K562 (cell line): ENCODE data around the gene DMAC2. TPM values are rescaled to one million over a fixed set of nuclear protein-coding genes. Genes with fewer than 3 reads are reported as not detected.

ENCODE experiments used
- ATAC-seq: fragments of 200-7000 bp; cut with Tn5 transposase; 3 replicates; pipeline ENCODE4 v1.9.1; 2020; ENCODE audit warnings: moderate library complexity
- BruUV-seq: library from RNA; stranded (reverse); fragments of 400-500 nt; replicated peaks from 2 replicates; lab custom pipeline; 2021; lab: Mats Ljungman, UMichigan
- CTCF ChIA-PET: fragments of 300-600 bp; formaldehyde crosslinking; extraction: SDS; loops from one replicate; lab custom pipeline; 2021; ENCODE audit warnings: low intra/inter-chr PET ratio; lab: Yijun Ruan, JAX
- POLR2A ChIA-PET: fragments of 300-600, 350-650 bp; sonication (Branson Sonifier 250); formaldehyde crosslinking; extraction: SDS; loops from one replicate; lab custom pipeline; 2021; ENCODE audit warnings: antibody characterized with exemption, inconsistent platforms; lab: Yijun Ruan, JAX
- DNase-seq, 4 experiments: peaks; one replicate each; pipeline versions ENCODE4 v3.0.0 to v3.0.0-alpha.2; 2011 to 2018; ENCODE audit warnings: low spot score in 3 of 4, mixed read lengths in 3 of 4; ENCODE audit errors: extremely low read depth in 1 of 4
- FAIRE-seq: peaks from 2 replicates; lab custom pipeline; 2011; peaks lifted over from hg19 to GRCh38; lab: Jason Lieb, UNC
- H2AFZ ChIP-seq: 2 replicates; pipeline ENCODE4 v1.6.0; 2011; ENCODE audit warnings: low read depth, low read length, control low read depth, inconsistent platforms
- H3K27ac ChIP-seq: fragments of 200-600 bp; 3 replicates; pipeline ENCODE4 v1.8.0; 2011; ENCODE audit warnings: low read depth, mild to moderate bottlenecking, control low read depth, inconsistent platforms, low read length, moderate library complexity, mixed read lengths; ENCODE audit errors: extremely low read depth
- H3K27me3 ChIP-seq, 2 experiments: fragments of 300-600 bp in 1 of 2; 2 replicates in 1 of 2; 3 replicates in 1 of 2; pipeline versions ENCODE4 v1.6.0 to v1.8.0; 2011; ENCODE audit warnings: inconsistent platforms in 2 of 2, low read length in 2 of 2, mild to moderate bottlenecking in 1 of 2, mixed read lengths in 1 of 2, moderate library complexity in 1 of 2; ENCODE audit not compliant: control insufficient read depth in 2 of 2, insufficient read depth in 2 of 2
- H3K36me3 ChIP-seq: fragments of 300-600 bp; 3 replicates; pipeline ENCODE4 v1.8.0; 2011; ENCODE audit warnings: mild to moderate bottlenecking, low read length, inconsistent platforms; ENCODE audit not compliant: control insufficient read depth, insufficient read depth
- H3K4me1 ChIP-seq, 2 experiments: fragments of 200-600 bp in 1 of 2; replicated peaks in 1 of 2; 2 replicates in 1 of 2; 3 replicates in 1 of 2; pipeline versions ENCODE4 v1.5.1 to v1.8.0; 2011; ENCODE audit warnings: inconsistent platforms in 2 of 2, low read length in 2 of 2, mild to moderate bottlenecking in 1 of 2, mixed read lengths in 1 of 2, moderate library complexity in 1 of 2; ENCODE audit not compliant: control insufficient read depth in 2 of 2, insufficient read depth in 2 of 2
- H3K4me2 ChIP-seq: 2 replicates; pipeline ENCODE4 v1.6.1; 2011; ENCODE audit warnings: low read length, control low read depth, inconsistent platforms, mixed read lengths; ENCODE audit not compliant: insufficient read depth
- H3K4me3 ChIP-seq: fragments of 200-600 bp; sonication (generic), shearing (Covaris generic); 2 replicates; pipeline ENCODE4 v1.5.1; 2016; ENCODE audit warnings: control low read depth, inconsistent platforms
- H3K79me2 ChIP-seq: fragments of 200-600 bp; 3 replicates; pipeline ENCODE4 v1.8.0; 2011; ENCODE audit warnings: low read length, inconsistent platforms; ENCODE audit not compliant: control insufficient read depth, insufficient read depth
- H3K9ac ChIP-seq, 2 experiments: 2 replicates each; pipeline versions ENCODE4 v1.6.0 to v1.6.1; 2011; ENCODE audit warnings: low read depth in 2 of 2, low read length in 2 of 2, control low read depth in 1 of 2, inconsistent platforms in 1 of 2, mild to moderate bottlenecking in 1 of 2, mixed read lengths in 1 of 2; ENCODE audit not compliant: insufficient read depth in 1 of 2
- H3K9me1 ChIP-seq: one replicate; pipeline ENCODE4 v1.6.0; 2011; ENCODE audit warnings: inconsistent platforms, mild to moderate bottlenecking, low read length, moderate library complexity; ENCODE audit not compliant: control insufficient read depth, insufficient read depth
- H3K9me3 ChIP-seq: replicated peaks from 2 replicates; pipeline ENCODE4 v1.5.1; 2011; ENCODE audit warnings: low read depth, low read length, inconsistent platforms; ENCODE audit not compliant: control insufficient read depth, insufficient read depth
- H4K20me1 ChIP-seq: replicated peaks from 2 replicates; pipeline ENCODE4 v1.6.1; 2011; ENCODE audit warnings: low read length, inconsistent platforms, mixed read lengths; ENCODE audit not compliant: control insufficient read depth, insufficient read depth
- TAL1 ChIP-seq: fragments of 450-650 bp; IDR thresholded peaks from 2 replicates; pipeline ENCODE4 v1.6.1; 2016; ENCODE audit warnings: mild to moderate bottlenecking
- ZBTB40 ChIP-seq, 2 experiments: fragments of 450-650 bp in 1 of 2; sonication (generic) in 1 of 2; formaldehyde crosslinking in 1 of 2; IDR thresholded peaks; 2 replicates each; pipeline versions ENCODE4 v1.7.1 to v1.9.0; 2016 to 2022; ENCODE audit warnings: inconsistent platforms in 1 of 2, mild to moderate bottlenecking in 1 of 2, missing genetic modification reagents in 1 of 2
- WGBS: fragments of 100-300 bp; shearing (Covaris generic); methylation state at CpG from one replicate; pipeline ENCODE4 v1.1.6; 2016; ENCODE audit warnings: low coverage, mixed read lengths; ENCODE audit not compliant: insufficient coverage; ENCODE audit errors: missing lambda C conversion rate; 5-methylcytosine and 5-hydroxymethylcytosine counted together
- in situ Hi-C: fragments of 300-500 bp; cut with MboI; formaldehyde crosslinking; loops from 4 replicates; pipeline ENCODE4 v1.15.0; 2018; ENCODE audit warnings: inconsistent platforms, mixed read lengths
- intact Hi-C: fragments of 100-400 bp; cut with micrococcal nuclease; formaldehyde crosslinking; loops from 2 replicates; pipeline ENCODE4 v1.14.2; 2022
- polyA plus RNA-seq, 8 experiments: library from polyadenylated mRNA; depleted of rRNA in 4 of 8; stranded (reverse) in 5 of 8; unstranded in 3 of 8; fragments of >200 nt; fragmentation: Nextera tagmentation in 2 of 8; fragmentation: Illumina TruSeq in 1 of 8; extraction: Ambion mirVana in 2 of 8; extraction: Trizol in 1 of 8; gene quantifications; 2 replicates each; pipeline versions ENCODE4 v1.2.1 to v1.2.3, GENCODE V29; 2011 to 2014; ENCODE audit warnings: inconsistent platforms in 1 of 8, missing spikeins in 1 of 8
- total RNA-seq, 7 experiments: library from RNA; depleted of rRNA in 6 of 7; stranded (reverse); fragments of >200 nt in 6 of 7; fragmentation: Illumina TruSeq in 2 of 7; extraction: Trizol in 2 of 7; gene quantifications; 2 replicates each; pipeline versions ENCODE4 v1.2.1 to v1.2.3, GENCODE V29; 2011 to 2021; ENCODE audit warnings: low replicate concordance in 1 of 7

The DMAC2 gene
- total and polyA plus RNA-seq, 9 of the 15 experiments (the other 6 are each of a cell fraction or from before 2014, with no cell fraction given): 12.9 to 61.2 (median 43.1) TPM

GRCh38 chr19:41455936-41456335 lies 16.2 kb upstream of the DMAC2 start:
- in situ Hi-C loops (no loop called here), intact Hi-C loops (no loop called here)
- Histone ChIP-seq H3K79me2 (no peaks in the 10 kb centered on the region), H3K9me3 (no peaks in the 10 kb centered on the region), H4K20me1 (no peaks in the 10 kb centered on the region), H3K9me1 (no peaks in the 10 kb centered on the region), H3K27ac (no peak overlapping the region), H2AFZ (no peak overlapping the region), H3K4me2 (no peak overlapping the region), H3K9ac (no peak overlapping the region), H3K4me1 (no peaks in the 10 kb centered on the region; a peak in 1 of 5 replicates), H3K4me3 (no peak overlapping the region), H3K36me3 (no peaks in the 10 kb centered on the region), H3K27me3 (peaks cover 0 to 6% of the 10 kb centered on the region in 2 experiments; a peak in 2 of 5 replicates)
- BruUV-seq: no TSS peak
- TF ChIP-seq TAL1 (0 out of 2 replicates have a peak, but pooled peaks have one; percentile 19), ZBTB40 (IDR thresholded peaks at IDR 0.05) (no peak), ZBTB40 (CRISPR knock-in tag; IDR thresholded peaks at IDR 0.05) (no peak)
- WGBS: 0% methylated on average over 2 of the region's 2 CpGs
- ATAC-seq (no peak), DNase-seq (no peak), FAIRE-seq (no peak)
- ChIA-PET CTCF (no interaction called here), POLR2A (interaction anchor here (0.6 kb wide), 1 partner anchor 259 kb away, joined by 3 read pairs; no protein-coding TSS in a partner anchor)
